BLaER1 treated with 17β-estradiol and CSF1 and Interleukin-3, amounts not matched to agents 10 nM and 100 nM (cell line): Measurements from ENCODE around the gene ZDHHC3.

ENCODE experiments used
- H3K27ac ChIP-seq, 11 experiments: shearing (Covaris generic); formaldehyde crosslinking; 2 replicates each; pipeline ENCODE4 v1.8.1; 2022
- H3K27me3 ChIP-seq, 11 experiments: shearing (Covaris generic); formaldehyde crosslinking; 2 replicates each; pipeline ENCODE4 v1.8.1; 2022
- H3K36me3 ChIP-seq, 11 experiments: shearing (Covaris generic); formaldehyde crosslinking; 2 replicates each; pipeline ENCODE4 v1.8.1; 2022
- H3K4me1 ChIP-seq, 10 experiments: shearing (Covaris generic); formaldehyde crosslinking; 2 replicates each; pipeline ENCODE4 v1.8.1; 2022
- H3K4me2 ChIP-seq, 11 experiments: shearing (Covaris generic); formaldehyde crosslinking; 2 replicates each; pipeline ENCODE4 v1.8.1; 2022
- H3K4me3 ChIP-seq, 10 experiments: shearing (Covaris generic); formaldehyde crosslinking; 2 replicates each; pipeline ENCODE4 v1.8.1; 2022
- H3K9ac ChIP-seq, 11 experiments: shearing (Covaris generic); formaldehyde crosslinking; 2 replicates each; pipeline ENCODE4 v1.8.1; 2022
- H3K9me3 ChIP-seq, 11 experiments: shearing (Covaris generic); formaldehyde crosslinking; replicated peaks in 1 of 11; 2 replicates each; pipeline ENCODE4 v1.8.1; 2022
- H4K20me1 ChIP-seq, 11 experiments: shearing (Covaris generic); formaldehyde crosslinking; 2 replicates each; pipeline ENCODE4 v1.8.1; 2022
- Cebpa-rat ChIP-seq, 11 experiments: shearing (Covaris generic); IDR thresholded peaks; 2 replicates each; pipeline ENCODE4 v1.8.1; 2022

ZDHHC3 gene

DNA sequence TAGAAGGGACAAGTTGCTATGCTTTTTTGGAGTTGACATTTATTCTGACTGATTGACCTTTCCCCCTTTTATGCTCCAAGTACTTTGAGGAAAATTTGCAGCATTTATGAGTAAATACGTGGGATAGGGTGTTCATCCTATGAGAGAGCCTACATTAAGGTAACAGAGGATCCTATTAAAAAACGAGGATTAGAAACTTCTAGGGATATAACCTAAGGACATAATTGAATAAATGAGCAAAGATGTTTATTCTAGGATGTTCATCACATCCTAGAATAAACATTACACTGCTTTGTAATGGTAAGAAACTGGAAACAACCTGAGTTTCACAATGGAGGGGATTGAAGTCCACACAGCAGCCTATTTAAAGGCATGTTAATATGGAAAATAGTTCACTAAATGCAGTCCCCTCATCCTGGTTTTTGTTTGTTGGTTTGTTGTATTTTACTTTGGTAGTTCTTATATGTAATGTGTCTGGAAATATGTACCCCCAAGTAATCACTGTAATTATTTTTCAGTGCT is 26.2 kb upstream of the ZDHHC3 start:
- H3K27me3 ChIP-seq = no peaks in the 10 kb centered on the region
- no peak overlapping the region for H3K9ac ChIP-seq
- H3K4me2 ChIP-seq = no peak overlapping the region
- peaks cover 0 to 13% (median 0%) of the 10 kb centered on the region in 11 experiments; a peak in 4 of 22 replicates for H4K20me1 ChIP-seq
- H3K4me3 ChIP-seq = no peak overlapping the region
- no peak for TF ChIP-seq Cebpa-rat (IDR thresholded peaks at IDR 0.05)
- H3K27ac ChIP-seq = no peak overlapping the region
- H3K9me3 ChIP-seq = peaks cover 0 to 26% (median 17%) of the 10 kb centered on the region in 11 experiments; a peak in 19 of 22 replicates
- H3K36me3 ChIP-seq = peaks cover 91 to 96% (median 93%) of the 10 kb centered on the region in 11 experiments
- peaks cover 0 to 9% (median 2%) of the 10 kb centered on the region in 10 experiments; a peak in 6 of 20 replicates for H3K4me1 ChIP-seq

DNA sequence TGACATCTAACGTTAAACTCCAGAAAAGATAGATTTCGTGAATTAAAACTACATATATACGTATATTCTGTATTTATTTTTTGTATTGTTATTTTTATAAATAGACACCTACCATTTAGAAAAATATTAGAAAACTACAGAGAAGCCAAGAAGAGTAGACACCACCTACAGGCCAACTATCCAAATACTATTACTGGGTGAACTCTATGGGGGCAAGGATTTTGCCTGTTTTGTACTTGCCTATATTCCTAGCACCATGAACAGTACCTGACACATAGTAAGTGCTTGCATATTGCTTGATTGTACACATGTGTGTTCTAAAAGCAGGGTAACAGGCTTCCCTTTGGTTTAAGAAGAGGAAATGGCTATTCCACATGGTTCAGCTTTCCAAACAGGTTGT is 25.8 kb upstream of the ZDHHC3 start:
- peaks cover 0 to 13% (median 0%) of the 10 kb centered on the region in 11 experiments; a peak in 7 of 22 replicates for H4K20me1 ChIP-seq
- no peak for TF ChIP-seq Cebpa-rat (IDR thresholded peaks at IDR 0.05)
- H3K27ac ChIP-seq = no peak overlapping the region
- H3K9ac ChIP-seq = no peak overlapping the region
- no peak overlapping the region for H3K4me3 ChIP-seq
- H3K9me3 ChIP-seq = peaks cover 0 to 26% (median 17%) of the 10 kb centered on the region in 11 experiments; a peak in 19 of 22 replicates
- no peaks in the 10 kb centered on the region for H3K27me3 ChIP-seq
- no peak overlapping the region for H3K4me2 ChIP-seq
- peaks cover 91 to 96% (median 93%) of the 10 kb centered on the region in 11 experiments for H3K36me3 ChIP-seq
- peaks cover 0 to 9% (median 2%) of the 10 kb centered on the region in 10 experiments; a peak in 6 of 20 replicates for H3K4me1 ChIP-seq

DNA sequence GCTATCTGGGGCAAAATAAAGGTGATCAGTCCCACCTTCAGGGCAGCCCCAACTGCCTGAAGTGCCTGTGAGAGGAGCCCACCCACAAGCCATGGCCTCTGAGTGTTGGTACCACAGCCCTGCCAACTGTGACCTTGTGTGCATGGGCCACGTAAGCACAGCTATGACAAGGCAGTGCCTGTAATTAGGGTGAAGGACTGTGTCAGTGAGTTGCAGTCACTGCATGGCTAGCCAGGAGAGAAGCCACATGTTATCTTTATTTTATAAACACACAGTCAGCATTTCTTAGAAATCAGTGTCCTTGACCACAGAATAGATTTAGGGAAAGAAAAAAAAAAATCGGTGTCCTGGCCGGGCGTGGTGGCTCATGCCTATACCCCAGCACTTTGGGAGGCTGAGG is 24.8 kb upstream of the ZDHHC3 start:
- TF ChIP-seq Cebpa-rat (IDR thresholded peaks at IDR 0.05) = no peak
- Histone ChIP-seq H3K4me3 (no peak overlapping the region), H4K20me1 (peaks cover 0 to 21% (median 5%) of the 10 kb centered on the region in 11 experiments; a peak in 11 of 22 replicates), H3K27ac (no peak overlapping the region), H3K4me2 (no peak overlapping the region), H3K9ac (no peak overlapping the region), H3K36me3 (peaks cover 100% of the 10 kb centered on the region in 11 experiments), H3K9me3 (peaks cover 0 to 26% (median 17%) of the 10 kb centered on the region in 11 experiments; a peak in 19 of 22 replicates), H3K27me3 (no peaks in the 10 kb centered on the region), H3K4me1 (peaks cover 0 to 6% (median 2%) of the 10 kb centered on the region in 10 experiments; a peak in 6 of 20 replicates)

DNA sequence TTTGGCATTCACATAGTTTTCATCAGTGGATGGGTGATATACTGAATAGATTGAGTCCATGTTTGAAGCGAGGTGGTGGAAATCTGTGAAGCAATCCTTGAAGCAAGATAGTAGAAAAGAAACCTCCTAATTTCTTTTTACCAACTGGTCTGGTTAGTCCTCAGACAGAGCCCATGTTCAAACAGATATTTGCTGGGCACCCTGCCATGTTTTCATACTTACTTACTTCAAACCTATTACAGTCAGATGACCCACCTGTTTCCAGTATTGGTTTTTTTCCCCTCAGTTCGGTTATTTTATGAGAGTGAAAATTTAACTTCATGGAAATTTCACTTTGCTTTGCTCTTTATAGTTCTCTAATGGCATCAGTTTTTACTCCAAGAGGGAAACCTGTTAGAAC is 23.8 kb upstream of the ZDHHC3 start:
- H3K4me3 ChIP-seq = no peak overlapping the region
- no peak overlapping the region for H3K27ac ChIP-seq
- peaks cover 0 to 29% (median 11%) of the 10 kb centered on the region in 11 experiments; a peak in 12 of 22 replicates for H4K20me1 ChIP-seq
- H3K4me1 ChIP-seq = 0 out of 20 replicates have a peak, but pooled peaks cover 0 to under 1% (median 0%) of the 10 kb centered on the region in 10 experiments
- H3K4me2 ChIP-seq = no peak overlapping the region
- H3K9me3 ChIP-seq = peaks cover 0 to 17% (median 11%) of the 10 kb centered on the region in 11 experiments; a peak in 18 of 22 replicates
- H3K9ac ChIP-seq = no peak overlapping the region
- H3K27me3 ChIP-seq = no peaks in the 10 kb centered on the region
- no peak for TF ChIP-seq Cebpa-rat (IDR thresholded peaks at IDR 0.05)
- H3K36me3 ChIP-seq = peaks cover 99 to 100% (median 100%) of the 10 kb centered on the region in 11 experiments

GRCh38 chr3:44996556-44996969 is 20.6 kb upstream of the ZDHHC3 start:
- peaks cover 0 to 44% (median 20%) of the 10 kb centered on the region in 11 experiments; a peak in 14 of 22 replicates for H4K20me1 ChIP-seq
- H3K4me2 ChIP-seq = no peak overlapping the region
- H3K4me1 ChIP-seq = peaks cover 0 to 20% (median 6%) of the 10 kb centered on the region in 10 experiments; a peak in 9 of 20 replicates
- no peak overlapping the region for H3K4me3 ChIP-seq
- TF ChIP-seq Cebpa-rat (IDR thresholded peaks at IDR 0.05) = no peak
- peaks cover 89 to 100% (median 99%) of the 10 kb centered on the region in 11 experiments for H3K36me3 ChIP-seq
- no peaks in the 10 kb centered on the region for H3K9me3 ChIP-seq
- no peak overlapping the region for H3K27ac ChIP-seq
- H3K27me3 ChIP-seq = no peaks in the 10 kb centered on the region
- H3K9ac ChIP-seq = no peak overlapping the region

DNA sequence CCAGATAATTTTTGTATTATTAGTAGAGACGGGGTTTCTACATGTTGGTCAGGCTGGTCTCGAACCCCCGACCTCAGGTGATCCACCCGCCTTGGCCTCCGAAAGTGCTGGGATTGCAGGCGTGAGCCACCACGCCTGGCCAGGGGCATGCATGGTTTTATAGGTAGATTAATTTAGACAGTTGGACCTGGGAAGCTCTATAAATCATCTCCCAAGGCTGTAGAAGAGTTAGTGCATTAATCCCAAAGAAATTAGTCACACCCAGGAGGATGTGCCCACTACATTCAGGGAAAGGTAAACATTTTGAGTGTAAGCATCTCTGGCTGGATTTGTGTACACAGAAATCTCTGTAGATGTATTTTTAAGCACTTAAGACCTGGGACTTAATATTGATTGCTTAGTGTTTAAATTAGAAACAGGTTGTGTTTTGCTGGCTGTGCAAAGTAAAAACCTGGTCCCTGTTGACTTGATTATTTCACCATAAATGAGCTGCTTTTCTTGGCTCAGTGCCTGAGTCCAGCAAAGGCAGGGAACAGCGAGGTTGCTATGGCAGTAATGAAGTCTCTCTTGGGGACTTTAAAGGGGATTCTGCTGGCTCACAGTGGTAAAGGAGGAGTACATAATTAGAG is 19.3 kb upstream of the ZDHHC3 start:
- H3K27ac ChIP-seq = no peak overlapping the region
- H4K20me1 ChIP-seq = peaks cover 0 to 57% (median 20%) of the 10 kb centered on the region in 11 experiments; a peak in 15 of 22 replicates
- TF ChIP-seq Cebpa-rat (IDR thresholded peaks at IDR 0.05) = no peak
- H3K36me3 ChIP-seq = peaks cover 89 to 100% (median 99%) of the 10 kb centered on the region in 11 experiments
- H3K9ac ChIP-seq = no peak overlapping the region
- peaks cover 0 to 24% (median 6%) of the 10 kb centered on the region in 10 experiments; a peak in 9 of 20 replicates for H3K4me1 ChIP-seq
- no peak overlapping the region for H3K4me2 ChIP-seq
- H3K9me3 ChIP-seq = no peaks in the 10 kb centered on the region
- H3K4me3 ChIP-seq = no peak overlapping the region
- H3K27me3 ChIP-seq = no peaks in the 10 kb centered on the region

DNA sequence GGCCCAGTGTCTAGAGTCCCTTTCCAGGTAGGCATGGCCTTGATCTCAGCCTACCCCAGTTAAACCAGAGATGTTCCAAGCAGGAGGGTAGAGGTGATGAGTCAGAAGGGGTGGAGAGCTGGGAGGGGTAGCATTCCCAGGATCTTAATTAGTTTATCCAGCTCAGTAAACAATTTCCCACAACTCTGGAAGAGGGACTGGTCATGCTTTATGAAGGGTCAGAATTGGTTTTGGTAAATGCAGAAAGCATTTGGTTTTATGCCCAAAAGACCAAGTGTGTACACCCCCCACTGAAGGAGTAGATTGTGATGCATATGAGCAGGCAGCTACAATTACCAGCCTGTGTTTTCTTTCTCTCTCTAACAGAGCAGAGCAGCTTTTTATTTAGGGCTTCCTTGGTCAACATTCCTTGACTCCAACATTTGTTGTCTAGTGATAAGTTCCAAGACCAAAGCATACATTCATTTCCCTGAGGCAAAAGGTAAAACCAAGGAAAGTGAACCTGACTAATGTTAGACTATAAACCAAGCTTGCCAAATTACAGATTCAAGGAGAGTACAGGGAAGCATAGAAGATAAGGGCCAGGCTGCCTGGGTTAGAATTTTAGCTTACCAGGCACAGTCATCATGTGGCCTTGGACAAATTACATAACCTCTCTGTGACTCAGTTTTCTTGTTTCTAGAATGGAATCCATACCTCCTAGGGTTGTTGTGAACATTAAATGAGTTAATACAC is 17.7 kb upstream of the ZDHHC3 start:
- Histone ChIP-seq H3K9me3 (no peaks in the 10 kb centered on the region), H3K4me1 (peaks cover 0 to 38% (median 6%) of the 10 kb centered on the region in 10 experiments; a peak in 9 of 20 replicates), H3K36me3 (peaks cover 81 to 100% (median 99%) of the 10 kb centered on the region in 11 experiments), H3K27ac (no peak overlapping the region; a peak in 1 of 22 replicates), H3K9ac (no peak overlapping the region), H3K27me3 (no peaks in the 10 kb centered on the region), H4K20me1 (peaks cover 0 to 67% (median 35%) of the 10 kb centered on the region in 11 experiments; a peak in 16 of 22 replicates), H3K4me2 (peak overlapping the region in 3 of 11 experiments; percentile 1 to 50 (median 36); a peak in 3 of 22 replicates), H3K4me3 (no peak overlapping the region)
- no peak for TF ChIP-seq Cebpa-rat (IDR thresholded peaks at IDR 0.05)

GRCh38 chr3:44992555-44993470 is 16.8 kb upstream of the ZDHHC3 start:
- no peak overlapping the region for H3K9ac ChIP-seq
- H3K27me3 ChIP-seq = no peaks in the 10 kb centered on the region
- H4K20me1 ChIP-seq = peaks cover 0 to 75% (median 41%) of the 10 kb centered on the region in 11 experiments; a peak in 17 of 22 replicates
- H3K27ac ChIP-seq = no peak overlapping the region; a peak in 1 of 22 replicates
- no peak for TF ChIP-seq Cebpa-rat (IDR thresholded peaks at IDR 0.05)
- H3K36me3 ChIP-seq = peaks cover 75 to 94% (median 91%) of the 10 kb centered on the region in 11 experiments
- H3K9me3 ChIP-seq = no peaks in the 10 kb centered on the region
- 0 out of 22 replicates have a peak overlapping the region, but pooled peaks of 1 of the 11 experiments have one; percentile 36 for H3K4me2 ChIP-seq
- no peak overlapping the region for H3K4me3 ChIP-seq
- peaks cover 0 to 38% (median 6%) of the 10 kb centered on the region in 10 experiments; a peak in 9 of 20 replicates for H3K4me1 ChIP-seq
